ENCODE results near the gene CASKIN2.

DNA sequence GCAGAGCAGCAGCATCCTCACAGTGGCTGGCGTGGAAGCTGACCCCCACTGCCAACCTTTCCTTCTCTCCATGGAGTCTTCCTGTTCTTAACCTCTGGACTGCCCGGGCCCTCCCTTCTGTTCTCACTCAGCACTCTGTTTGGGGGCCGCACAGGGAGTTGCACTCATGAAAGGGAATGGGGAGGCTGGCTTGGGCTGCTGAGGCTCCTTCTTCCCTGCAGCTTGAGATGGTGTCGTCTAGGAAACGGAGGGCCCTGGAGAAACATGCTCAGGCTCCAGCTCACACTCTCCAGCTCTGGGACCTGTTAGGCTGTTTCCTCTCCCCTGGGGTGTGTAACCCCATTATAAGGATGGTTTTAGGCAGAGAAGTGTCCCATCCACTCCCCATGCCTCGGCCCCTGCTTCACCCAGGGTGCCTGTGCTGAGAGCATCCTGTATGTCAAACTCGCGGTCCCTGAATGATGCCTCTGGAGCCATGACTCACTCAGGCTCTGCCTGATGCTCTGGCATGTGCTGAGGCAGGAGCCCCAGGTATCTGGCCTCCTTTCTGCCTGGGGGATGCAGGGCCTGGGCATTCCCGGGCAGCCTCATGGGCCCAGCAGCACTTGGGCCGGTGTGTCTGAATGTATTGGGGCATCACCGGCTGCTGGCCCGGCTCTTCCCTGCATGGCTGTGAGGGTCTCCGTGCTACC lies 40.0 kb downstream of the CASKIN2 start:
- TF ChIP-seq, protein P1, sequence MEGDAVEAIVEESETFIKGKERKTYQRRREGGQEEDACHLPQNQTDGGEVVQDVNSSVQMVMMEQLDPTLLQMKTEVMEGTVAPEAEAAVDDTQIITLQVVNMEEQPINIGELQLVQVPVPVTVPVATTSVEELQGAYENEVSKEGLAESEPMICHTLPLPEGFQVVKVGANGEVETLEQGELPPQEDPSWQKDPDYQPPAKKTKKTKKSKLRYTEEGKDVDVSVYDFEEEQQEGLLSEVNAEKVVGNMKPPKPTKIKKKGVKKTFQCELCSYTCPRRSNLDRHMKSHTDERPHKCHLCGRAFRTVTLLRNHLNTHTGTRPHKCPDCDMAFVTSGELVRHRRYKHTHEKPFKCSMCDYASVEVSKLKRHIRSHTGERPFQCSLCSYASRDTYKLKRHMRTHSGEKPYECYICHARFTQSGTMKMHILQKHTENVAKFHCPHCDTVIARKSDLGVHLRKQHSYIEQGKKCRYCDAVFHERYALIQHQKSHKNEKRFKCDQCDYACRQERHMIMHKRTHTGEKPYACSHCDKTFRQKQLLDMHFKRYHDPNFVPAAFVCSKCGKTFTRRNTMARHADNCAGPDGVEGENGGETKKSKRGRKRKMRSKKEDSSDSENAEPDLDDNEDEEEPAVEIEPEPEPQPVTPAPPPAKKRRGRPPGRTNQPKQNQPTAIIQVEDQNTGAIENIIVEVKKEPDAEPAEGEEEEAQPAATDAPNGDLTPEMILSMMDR (IDR thresholded peaks at IDR 0.05; ENCODE audit: low read depth, low read length): no peak
- no peak for TF ChIP-seq EZH2phosphoT487 (IDR thresholded peaks at IDR 0.05; ENCODE audit: low read depth)

Data from OCI-LY3 (cell line).